Measurements from ENCODE around the gene MYO1C.
A peak's percentile ranks its signal among the peaks of the same experiment; 100 is the strongest.
"Not testable (repeated sequence)": the region's sequence is repeated elsewhere in the genome, so short reads cannot be mapped to it uniquely, and the experiment has no call there.

MYO1C gene

GRCh38 chr17:1462164-1463112, 30.0 kb downstream of the MYO1C start:
- DNase-seq (ENCODE audit: low read depth), result no peak

- DNase-seq (ENCODE audit: low read depth), result no peak
These were observed 31.1 kb downstream of the MYO1C start for GRCh38 chr17:1461198-1461944.

DNA sequence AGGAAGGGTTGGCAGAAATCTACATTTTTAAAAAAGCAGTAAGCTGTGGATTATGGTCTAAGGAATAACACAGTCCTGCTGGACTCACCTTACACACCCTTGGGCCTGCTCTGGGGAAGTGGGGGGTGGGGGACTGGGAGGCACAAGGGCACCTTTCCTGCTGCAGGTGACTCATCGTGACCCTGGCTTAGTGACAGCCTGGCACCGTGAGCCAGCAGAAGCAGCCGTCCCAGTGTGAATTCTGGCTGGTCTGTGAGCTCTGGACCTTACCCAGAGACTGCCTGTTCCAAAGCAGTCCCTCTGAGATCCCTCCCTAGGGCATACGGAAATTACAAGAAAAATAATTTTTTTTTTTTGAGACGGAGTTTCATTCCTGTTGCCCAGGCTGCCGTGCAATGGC, 32.3 kb downstream of the MYO1C start:
- DNase-seq (ENCODE audit: low read depth), result peak; percentile 58

DNA sequence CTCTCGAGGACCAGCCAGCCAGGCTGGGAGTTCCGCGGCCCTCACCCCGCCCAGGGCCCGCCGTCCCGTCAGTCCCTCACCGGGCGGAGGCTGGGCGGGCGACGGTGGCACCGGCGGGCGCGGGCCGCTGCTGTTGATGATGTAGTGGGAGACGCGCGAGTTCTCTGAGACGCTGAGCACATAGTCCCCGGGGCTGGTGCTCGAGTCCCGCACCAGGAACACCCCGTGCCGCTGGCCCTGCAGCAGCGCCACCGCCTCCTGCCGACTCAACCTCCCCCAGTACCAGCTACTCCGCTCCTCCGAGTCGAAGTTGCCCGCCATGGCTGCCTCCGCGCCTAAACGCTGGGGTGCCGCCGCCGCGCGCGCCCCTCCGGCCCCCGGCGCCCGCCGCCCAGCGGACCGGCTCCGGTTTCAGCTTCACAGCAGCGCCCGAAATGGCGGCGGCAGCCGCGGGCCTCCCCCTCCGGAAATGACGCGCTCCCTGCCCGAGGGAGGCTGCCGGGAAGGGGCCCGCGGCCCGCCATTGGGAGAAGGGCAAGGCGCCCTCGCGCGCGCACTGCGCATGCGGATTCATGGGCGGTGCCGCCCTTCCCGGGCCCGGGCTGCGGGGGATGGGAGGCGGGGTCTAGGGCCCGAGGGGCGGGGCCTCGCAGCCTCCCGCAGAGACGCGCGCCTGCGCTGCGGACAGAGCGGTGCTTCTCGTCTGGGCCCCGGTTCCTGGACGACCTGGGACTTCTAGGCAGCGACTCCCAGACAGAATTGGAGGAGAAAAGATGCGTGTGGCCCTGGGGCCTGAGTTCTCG, 36.5 kb downstream of the MYO1C start, which contains the start of gene CRK:
TSS of gene CRK (minus strand) at position 436 of the 803 bp plus-strand sequence. CDS start at position 321, 115 bp downstream.
- peak; percentile 92 for DNase-seq (ENCODE audit: low read depth)

GRCh38 chr17:1455291-1455796, 37.1 kb downstream of the MYO1C start:
- DNase-seq (ENCODE audit: low read depth), result peak; percentile 78

GRCh38 chr17:1454541-1454940, 37.9 kb downstream of the MYO1C start:
- no peak for DNase-seq (ENCODE audit: low read depth)

DNA sequence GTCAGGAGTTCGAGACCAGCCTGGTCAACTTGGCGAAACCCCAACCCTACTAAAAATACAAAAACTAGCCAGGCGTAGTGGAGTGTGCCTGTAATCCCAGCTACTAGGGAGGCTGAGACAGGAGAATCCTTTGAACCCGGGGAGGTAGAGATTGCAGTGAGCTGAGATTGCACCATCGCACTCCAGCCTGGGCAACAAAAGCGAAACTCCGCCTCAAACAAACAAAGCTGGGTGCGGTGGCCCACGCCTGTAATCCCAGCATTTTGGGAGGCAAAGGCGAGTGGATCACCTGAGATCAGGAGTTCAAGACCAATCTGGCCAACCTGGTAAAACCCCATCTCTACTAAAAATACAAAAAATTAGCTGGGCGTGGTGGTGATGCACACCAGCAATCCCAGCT, 38.8 kb downstream of the MYO1C start:
- DNase-seq (ENCODE audit: low read depth), result not testable (repeated sequence)

GRCh38 chr17:1452836-1453235, 39.6 kb downstream of the MYO1C start:
- no peak for DNase-seq (ENCODE audit: low read depth)

GRCh38 chr17:1450261-1450660, 42.2 kb downstream of the MYO1C start:
- not testable (repeated sequence) for DNase-seq (ENCODE audit: low read depth)

DNA sequence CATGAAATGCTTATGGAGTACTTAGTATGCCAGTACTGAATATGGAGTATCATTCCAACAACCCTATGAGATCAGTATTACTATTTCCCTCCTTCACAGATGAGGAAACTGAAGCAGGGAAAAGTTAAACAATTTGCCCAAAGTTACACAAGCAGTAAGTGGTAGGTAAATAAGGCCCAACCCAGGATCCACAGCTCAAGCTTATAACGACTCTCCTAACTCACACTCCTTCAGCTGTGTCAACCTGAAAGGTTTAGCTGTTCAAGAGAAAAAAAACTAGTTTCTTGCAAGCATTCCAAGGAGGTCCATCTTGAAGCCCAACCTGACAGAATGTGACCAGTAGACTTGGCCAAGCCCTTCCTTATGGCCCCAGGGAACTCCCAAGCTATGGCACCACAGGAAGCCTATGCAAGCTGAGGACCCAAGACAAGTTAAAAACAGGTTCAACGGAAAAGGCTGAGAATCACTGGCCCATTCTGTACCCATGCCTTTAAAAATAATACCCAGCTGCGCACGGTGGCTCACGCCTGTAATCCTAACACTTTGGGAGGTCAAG, 43.0 kb downstream of the MYO1C start:
- DNase-seq (ENCODE audit: low read depth), result no peak

- DNase-seq (ENCODE audit: low read depth), result no peak
These were observed 45.4 kb downstream of the MYO1C start for GRCh38 chr17:1447052-1447451.

- DNase-seq (ENCODE audit: low read depth), result no peak
These were observed 46.3 kb downstream of the MYO1C start for GRCh38 chr17:1446201-1446600.

- DNase-seq (ENCODE audit: low read depth), result not testable (repeated sequence)
These were observed 46.8 kb downstream of the MYO1C start for GRCh38 chr17:1445695-1446094.

GRCh38 chr17:1442721-1443120, 49.8 kb downstream of the MYO1C start:
- DNase-seq (ENCODE audit: low read depth), result not testable (repeated sequence)

DNA sequence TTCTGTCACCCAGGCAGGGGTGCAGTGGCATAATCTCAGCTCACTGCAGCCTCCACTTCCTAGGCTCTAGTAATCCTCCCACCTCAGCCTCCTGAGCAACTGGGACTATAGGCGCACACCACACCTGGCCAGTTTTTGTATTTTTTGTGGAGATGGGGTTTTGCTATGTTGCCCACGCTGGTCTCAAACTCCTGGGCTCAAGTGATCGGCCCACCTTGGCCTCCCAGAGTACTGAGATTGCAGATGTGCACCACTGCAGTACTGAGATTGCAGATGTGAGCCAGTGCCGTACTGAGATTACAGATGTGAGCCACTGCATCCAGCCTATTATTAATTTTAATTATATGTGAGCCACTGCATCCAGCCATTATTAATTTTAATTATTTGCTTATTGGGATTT, 50.3 kb downstream of the MYO1C start:
- no peak for DNase-seq (ENCODE audit: low read depth)

- no peak for DNase-seq (ENCODE audit: low read depth)
These were observed 51.6 kb downstream of the MYO1C start for GRCh38 chr17:1440921-1441320.

- peak; percentile 73 for DNase-seq (ENCODE audit: low read depth)
These were observed 53.8 kb downstream of the MYO1C start for GRCh38 chr17:1438593-1439083.

DNA sequence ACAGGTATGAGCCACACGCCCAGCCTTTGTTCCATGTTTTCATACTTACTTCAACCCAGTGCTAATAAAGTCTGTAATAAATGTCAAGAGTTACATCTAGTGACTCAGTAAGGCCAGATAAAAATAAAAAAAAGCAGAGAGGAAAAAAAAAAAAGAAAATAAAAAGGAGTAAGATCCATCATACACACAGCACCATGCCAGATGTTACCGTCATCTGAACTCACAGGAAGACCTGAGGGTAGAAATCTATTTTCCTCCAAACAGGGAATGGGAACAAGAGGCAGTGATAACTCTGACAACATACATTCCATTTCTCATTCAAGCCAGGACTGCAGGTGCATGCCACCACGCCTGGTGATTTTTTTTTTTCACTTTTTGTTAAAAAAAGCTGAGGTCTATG, 57.2 kb downstream of the MYO1C start:
- DNase-seq (ENCODE audit: low read depth), result no peak

GRCh38 chr17:1434150-1434549, 58.3 kb downstream of the MYO1C start:
- no peak for DNase-seq (ENCODE audit: low read depth)

DNA sequence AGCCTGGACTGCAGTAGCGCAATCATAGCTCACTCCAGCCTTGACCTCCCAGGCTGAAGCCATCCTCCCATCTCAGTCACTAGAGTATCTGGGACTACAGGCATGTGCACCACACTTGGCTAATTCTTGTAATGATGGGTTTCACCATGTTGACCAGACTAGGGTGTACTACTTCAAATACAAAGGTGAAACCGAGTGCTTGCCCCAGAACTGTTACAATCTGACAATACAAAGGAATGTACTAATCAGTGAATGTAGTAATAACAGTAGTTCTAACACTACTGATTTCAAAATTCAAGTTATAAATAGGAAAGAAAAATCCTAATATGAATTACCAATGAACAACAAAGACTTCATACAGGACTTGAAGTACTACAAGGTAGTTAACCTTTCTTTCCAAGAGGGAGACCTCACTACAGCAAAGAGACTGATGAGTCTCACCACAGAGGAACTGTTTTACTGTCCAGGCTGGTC, 60.8 kb downstream of the MYO1C start:
- no peak for DNase-seq (ENCODE audit: low read depth)

- no peak for DNase-seq (ENCODE audit: low read depth)
These were observed 68.9 kb downstream of the MYO1C start for GRCh38 chr17:1423456-1424135.

All from fibroblast of gingiva (primary cell).